ENCODE data around the gene HDAC11.

Gene HDAC11

DNA sequence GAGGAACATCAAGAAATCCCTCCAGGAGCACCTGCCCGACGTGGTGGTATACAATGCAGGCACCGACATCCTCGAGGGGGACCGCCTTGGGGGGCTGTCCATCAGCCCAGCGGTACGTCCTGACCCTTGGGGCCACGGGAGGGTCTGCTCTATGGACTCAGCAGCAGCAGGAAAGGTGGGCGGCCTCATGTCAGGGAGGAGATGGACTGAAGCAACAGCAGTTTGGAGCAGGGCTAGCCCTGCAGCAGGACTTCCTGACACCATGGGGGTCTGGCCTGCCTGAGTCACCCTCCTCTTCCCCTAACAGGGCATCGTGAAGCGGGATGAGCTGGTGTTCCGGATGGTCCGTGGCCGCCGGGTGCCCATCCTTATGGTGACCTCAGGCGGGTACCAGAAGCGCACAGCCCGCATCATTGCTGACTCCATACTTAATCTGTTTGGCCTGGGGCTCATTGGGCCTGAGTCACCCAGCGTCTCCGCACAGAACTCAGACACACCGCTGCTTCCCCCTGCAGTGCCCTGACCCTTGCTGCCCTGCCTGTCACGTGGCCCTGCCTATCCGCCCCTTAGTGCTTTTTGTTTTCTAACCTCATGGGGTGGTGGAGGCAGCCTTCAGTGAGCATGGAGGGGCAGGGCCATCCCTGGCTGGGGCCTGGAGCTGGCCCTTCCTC, 24.2 kb downstream of the HDAC11 start:
- H3K4me3 ChIP-seq (ENCODE audit: low read length) = no peak overlapping the region
- TF ChIP-seq ZNF274 (IDR thresholded peaks at IDR 0.05; ENCODE audit: low read depth, low read length) = no peak

DNA sequence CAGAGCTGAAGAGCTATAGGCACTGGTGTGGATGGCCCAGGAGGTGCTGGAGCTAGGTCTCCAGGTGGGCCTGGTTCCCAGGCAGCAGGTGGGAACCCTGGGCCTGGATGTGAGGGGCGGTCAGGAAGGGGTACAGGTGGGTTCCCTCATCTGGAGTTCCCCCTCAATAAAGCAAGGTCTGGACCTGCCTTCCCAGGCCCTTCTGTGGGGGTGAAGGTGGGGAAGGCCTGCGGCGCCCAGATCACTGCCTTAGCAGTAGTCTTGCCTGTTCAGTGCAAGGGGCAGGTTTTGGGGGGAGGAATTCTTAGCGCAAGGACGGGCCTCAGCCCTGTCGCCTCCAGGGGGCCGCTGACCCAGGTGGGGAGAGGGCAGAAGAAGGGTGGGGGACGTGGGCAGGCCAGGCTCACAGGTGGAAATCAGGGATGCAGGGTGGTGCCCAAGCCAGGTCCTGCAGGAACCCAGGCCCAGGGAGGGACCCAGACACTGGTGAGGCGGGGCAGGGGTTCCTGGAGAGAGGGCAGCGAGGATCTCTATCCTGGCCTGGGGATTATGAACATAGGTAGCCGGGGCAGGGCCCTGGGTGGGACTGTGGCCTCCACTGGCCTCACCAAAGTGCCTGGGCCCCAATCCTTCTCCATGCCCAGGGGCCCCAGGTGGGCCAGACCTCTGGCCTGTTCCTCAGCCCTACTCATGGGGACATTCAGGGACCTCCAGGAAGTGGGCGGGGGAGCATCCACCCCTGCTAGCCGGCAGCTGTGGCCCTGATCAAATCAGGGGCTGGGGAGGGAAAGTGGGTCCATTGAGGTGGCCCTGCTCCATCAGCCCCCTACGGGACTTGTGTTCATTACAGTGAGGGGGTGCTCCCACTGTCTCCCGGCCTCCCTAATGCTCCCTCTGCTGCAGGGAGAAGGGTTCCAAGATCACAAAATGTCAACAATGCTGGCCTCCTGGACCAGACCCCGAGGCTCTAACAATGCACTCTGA, 25.3 kb downstream of the HDAC11 start:
- H3K4me3 ChIP-seq (ENCODE audit: low read length) = no peak overlapping the region
- TF ChIP-seq ZNF274 (IDR thresholded peaks at IDR 0.05; ENCODE audit: low read depth, low read length) = no peak

DNA sequence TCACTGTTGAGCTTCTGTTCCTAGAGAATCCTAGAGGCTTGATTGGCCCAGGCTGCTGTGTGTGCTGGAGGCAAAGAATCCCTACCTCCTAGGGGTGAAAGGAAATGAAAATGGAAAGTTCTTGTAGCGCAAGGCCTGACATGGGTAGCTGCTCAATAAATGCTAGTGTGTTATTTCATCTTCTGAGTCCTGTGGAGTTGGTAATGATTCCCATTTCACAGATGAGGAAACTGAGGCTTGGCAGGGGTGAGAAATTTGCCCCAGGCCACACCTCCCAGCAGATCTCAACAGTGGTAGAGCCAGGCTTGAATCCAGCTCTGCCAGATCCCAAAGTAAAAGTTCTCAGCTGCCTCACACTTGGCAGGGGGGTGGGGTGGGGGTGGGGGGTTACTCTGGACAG, 26.1 kb downstream of the HDAC11 start:
- TF ChIP-seq ZNF274 (IDR thresholded peaks at IDR 0.05; ENCODE audit: low read depth, low read length) = no peak
- H3K4me3 ChIP-seq (ENCODE audit: low read length) = no peak overlapping the region

DNA sequence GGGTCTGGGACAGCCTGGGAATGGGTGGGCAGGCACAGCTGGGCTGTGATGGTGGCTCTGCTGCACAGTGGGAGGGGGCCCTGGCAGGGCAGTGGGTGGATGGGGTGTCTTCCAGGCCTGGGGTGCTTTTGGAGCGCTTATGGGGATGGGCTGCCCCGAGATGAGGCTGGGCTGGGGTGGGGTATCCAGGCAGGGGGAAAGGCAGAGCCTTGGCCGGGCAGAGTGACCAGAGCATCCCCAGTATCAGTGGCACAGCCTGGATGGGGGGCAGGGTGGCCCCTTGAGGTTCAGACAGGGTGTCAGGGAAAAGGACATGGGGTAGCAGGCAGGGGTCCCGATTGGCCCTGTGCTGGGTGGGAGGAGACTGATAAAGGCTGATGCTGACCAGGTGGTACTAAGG, 26.6 kb downstream of the HDAC11 start:
- no peak overlapping the region for H3K4me3 ChIP-seq (ENCODE audit: low read length)
- TF ChIP-seq ZNF274 (IDR thresholded peaks at IDR 0.05; ENCODE audit: low read depth, low read length) = no peak

DNA sequence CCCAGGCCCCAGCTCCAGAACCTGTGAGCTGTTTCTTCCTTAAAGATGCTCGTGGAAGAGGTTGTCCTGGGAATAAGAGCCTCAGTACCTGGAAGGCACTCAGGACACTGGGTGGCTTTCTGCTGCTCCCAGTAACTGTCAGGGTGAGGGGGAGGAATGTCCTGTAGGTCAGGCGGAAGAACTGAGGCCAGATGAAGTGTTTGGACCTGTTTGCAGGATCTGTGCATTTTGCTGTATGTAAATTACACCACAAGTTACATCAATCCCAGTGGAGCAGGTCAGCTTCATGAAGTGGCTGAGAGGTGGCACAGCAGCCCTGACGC, 27.1 kb downstream of the HDAC11 start:
- no peak for TF ChIP-seq ZNF274 (IDR thresholded peaks at IDR 0.05; ENCODE audit: low read depth, low read length)

DNA sequence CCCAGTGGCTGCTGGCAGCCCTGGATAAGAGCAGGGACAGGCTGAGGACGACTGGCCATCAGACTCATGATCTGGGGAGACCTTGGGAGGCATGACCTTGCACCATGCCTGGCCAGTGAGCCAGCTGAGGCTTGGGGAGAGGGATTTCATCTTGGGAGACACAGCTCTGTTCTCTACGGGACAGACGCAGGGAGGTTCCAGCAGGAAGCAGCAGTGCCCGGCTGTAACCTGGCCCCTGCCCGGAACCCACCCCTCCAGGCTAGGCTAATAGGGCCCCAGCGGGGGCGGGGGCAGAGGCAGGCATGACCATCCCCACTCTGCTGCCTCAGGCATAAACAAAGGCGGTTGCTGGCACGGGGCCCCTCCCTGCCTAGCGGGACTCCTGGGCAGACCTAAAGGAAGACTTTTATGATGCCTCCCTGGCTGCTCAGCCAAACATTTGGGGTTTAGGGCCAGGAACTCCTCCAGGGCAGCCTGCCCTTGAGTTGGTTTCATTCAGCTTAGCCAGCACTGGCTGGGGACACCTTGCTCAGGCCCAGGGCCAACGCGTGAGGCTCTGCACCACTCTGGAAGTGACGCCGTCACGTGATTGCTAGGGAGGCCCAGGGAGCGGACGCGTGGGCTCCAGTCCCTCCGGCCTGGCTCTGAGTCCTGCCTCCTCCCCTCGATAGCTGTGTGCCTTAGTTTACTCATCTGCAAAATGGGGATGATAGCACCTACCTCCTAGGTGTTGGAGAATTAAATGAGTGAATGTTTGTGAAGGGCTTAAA, 27.6 kb downstream of the HDAC11 start:
- H3K4me3 ChIP-seq (ENCODE audit: low read length) = no peak overlapping the region
- no peak for TF ChIP-seq ZNF274 (IDR thresholded peaks at IDR 0.05; ENCODE audit: low read depth, low read length)

More for the DNA sequence above, 27.1 kb downstream of the HDAC11 start:
- H3K4me3 ChIP-seq (ENCODE audit: low read length) = no peak overlapping the region

DNA sequence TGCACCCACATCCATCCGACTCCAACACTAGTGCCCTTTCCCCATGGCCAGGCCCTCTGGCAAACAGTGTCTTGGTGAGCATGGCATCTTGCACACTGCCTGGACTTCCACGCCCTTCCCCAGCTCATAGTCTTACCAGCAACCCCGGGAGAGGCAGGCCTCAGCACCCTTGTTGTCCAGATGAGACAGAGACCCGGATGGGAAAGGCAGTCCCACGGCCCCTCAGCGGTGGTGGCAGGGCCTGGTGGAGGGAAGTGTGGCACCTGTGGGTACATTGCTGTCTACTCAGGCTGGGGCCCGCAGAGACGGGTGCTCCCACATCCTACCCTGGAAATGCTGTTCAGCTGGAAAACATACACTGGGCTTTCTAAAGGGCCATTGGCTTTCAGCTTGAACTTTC, 28.4 kb downstream of the HDAC11 start:
- TF ChIP-seq ZNF274 (IDR thresholded peaks at IDR 0.05; ENCODE audit: low read depth, low read length) = no peak
- H3K4me3 ChIP-seq (ENCODE audit: low read length) = no peak overlapping the region

DNA sequence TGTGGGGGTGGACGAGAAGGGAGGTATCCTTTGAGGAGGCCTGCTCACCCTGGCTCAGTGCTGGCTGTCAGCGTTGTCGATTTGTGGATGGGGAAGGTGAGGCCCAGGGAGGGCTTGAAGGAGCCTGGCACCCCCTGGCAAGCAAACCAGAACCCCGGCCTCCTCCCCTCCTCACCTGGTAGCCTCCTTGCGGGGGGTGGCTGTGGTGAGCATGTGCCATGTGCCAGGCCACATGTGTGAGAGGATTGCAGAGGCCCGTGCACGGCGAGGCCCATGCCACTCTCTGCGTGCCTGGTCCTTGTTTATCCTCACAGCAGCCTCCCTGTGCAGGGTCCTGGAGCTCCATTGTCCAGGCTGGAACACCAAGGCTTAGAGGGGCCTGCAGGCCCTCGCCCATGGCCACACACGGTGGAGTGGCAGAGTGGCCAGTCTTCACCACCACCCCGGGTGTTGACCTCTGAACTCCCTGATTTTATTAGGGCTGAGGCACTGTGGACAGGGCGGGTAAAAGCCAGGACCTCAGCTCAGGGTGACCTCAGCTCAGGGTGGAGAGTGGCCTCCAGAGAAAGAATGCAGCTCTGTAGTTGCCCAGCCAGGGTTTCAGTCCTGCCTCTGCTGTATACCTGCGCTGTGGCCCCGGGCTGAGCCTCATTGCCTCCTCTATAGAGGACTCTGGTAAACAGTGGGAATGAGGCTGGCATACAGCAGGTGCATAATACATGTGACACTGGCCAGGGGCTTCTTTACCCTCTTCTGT, 29.1 kb downstream of the HDAC11 start:
- no peak overlapping the region for H3K4me3 ChIP-seq (ENCODE audit: low read length)
- no peak for TF ChIP-seq ZNF274 (IDR thresholded peaks at IDR 0.05; ENCODE audit: low read depth, low read length)

DNA sequence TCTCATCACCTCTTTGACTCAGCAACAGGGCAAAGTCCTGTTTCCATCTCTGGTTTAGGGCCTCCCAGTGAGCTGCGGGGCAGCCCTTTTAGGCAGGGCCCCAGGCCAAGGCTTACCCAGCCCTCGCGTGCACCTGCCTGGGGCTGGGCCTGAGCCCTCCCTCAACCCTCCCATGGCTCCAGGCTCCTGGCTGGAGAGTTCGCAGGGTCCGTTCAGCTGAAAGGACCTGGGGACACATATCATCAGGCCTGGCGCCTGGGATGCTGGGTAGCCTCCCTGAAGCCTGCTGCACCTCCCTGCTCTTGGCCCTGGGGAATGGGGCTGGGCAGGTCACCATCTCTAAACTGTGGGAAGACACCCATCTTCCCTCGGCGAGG, 29.7 kb downstream of the HDAC11 start:
- H3K4me3 ChIP-seq (ENCODE audit: low read length) = no peak overlapping the region
- TF ChIP-seq ZNF274 (IDR thresholded peaks at IDR 0.05; ENCODE audit: low read depth, low read length) = no peak

DNA sequence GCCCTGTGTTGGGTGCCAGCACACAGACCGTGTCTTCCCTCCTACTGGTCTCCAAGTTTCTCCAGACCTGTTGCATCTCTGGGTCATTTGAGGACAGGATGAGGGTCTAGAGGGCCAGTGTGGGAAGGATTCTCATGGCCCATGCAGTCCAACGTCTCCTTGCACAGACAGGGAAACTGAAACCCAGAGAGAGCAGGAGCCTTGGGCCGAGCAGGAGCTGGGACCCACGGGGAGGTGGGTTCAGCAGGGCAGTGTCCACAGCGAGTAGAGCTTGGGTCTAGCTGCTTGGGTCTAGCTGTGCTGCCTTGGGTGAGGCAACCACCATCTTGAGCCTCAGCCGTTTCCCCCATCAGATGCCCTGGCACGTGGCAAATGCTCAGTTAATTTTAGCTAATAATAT, 32.3 kb downstream of the HDAC11 start:
- no peak for TF ChIP-seq ZNF274 (IDR thresholded peaks at IDR 0.05; ENCODE audit: low read depth, low read length)

DNA sequence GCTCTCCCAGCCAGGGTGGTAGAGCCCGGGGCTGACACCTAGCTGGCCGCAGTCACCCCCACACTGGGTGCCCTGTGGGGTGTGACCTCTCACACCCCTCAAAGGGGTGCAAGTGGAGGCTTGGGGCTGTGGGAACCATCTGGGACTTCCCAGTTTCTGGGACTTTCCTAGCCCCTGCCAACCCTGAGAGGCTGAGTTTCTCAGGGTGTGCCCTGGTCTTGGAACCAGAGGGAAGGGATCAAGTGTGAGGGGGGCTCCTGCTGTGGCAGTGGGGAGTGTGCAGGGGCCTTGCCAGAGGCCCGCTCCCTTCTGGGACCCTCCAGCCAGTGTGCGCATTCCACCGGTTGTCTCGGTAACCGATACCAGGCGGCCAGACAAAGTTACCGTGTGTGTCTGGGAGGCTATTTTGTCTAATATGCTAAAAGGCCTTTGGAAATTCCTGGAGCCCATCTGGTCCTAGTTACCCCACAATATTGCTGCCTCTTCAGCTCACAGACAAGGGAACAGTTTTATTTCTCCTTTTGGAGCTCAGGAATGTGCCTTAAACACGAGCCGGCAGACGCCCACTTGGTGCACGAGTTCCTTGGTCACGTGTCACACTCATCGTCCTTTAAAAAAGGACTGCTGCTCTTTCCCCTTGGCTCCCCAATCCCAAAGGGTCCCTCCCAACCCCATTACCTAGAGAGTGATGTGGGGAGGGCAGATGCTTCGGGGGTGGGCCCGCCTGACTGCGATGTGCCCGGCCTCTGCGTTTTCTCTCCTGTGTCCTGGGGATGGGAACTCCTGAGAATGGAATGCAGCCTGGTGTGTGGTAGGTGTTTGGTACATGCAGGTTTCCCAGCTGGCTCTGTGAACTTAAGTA, 33.2 kb downstream of the HDAC11 start:
- no peak for TF ChIP-seq ZNF274 (IDR thresholded peaks at IDR 0.05; ENCODE audit: low read depth, low read length)
- H3K4me3 ChIP-seq (ENCODE audit: low read length) = no peak overlapping the region

More for the DNA sequence above, 32.3 kb downstream of the HDAC11 start:
- H3K4me3 ChIP-seq (ENCODE audit: low read length) = no peak overlapping the region

DNA sequence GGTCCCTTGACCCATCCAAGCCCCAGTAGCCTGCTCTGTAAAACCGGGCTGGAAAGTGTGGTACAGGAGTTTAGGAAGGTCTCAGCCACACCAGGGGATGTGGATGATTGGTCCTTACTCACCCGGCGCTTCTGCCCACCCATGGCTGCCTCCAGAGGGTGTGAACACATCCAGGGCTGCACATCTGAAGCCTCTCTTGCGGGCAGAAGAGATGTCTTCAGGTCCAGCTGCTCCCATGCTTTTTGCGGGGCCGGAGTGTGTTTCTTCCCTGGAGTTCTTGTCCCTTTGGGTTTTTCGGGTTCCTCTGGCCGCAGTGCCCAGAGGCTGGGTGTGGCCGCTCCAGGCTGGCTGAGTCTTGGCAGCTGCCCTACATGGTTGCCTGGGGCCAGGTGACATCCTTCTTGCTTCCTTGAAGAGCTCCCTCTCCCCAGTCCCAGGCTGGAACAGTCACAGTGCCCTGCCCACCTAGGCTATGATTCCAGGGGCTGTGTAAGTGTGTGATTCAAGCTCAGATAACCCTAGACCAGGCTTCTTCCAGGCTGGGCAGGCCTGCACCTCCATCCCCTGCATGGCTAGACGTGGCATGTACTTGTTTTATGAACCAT, 33.9 kb downstream of the HDAC11 start:
- TF ChIP-seq ZNF274 (IDR thresholded peaks at IDR 0.05; ENCODE audit: low read depth, low read length) = no peak

More for the DNA sequence above, 33.9 kb downstream of the HDAC11 start:
- H3K4me3 ChIP-seq (ENCODE audit: low read length) = no peak overlapping the region

Measured in GM08714 (cell line).